ENCODE measurements around the gene REC8. TPM values are rescaled to one million over a fixed set of nuclear protein-coding genes. Genes with fewer than 3 reads are reported as not detected.

The REC8 gene
- total and polyA plus RNA-seq, 2 of the 13 experiments (the other 11 are each of a cell fraction or from before 2014, with no cell fraction given): 3.4 to 14.7 TPM

DNA sequence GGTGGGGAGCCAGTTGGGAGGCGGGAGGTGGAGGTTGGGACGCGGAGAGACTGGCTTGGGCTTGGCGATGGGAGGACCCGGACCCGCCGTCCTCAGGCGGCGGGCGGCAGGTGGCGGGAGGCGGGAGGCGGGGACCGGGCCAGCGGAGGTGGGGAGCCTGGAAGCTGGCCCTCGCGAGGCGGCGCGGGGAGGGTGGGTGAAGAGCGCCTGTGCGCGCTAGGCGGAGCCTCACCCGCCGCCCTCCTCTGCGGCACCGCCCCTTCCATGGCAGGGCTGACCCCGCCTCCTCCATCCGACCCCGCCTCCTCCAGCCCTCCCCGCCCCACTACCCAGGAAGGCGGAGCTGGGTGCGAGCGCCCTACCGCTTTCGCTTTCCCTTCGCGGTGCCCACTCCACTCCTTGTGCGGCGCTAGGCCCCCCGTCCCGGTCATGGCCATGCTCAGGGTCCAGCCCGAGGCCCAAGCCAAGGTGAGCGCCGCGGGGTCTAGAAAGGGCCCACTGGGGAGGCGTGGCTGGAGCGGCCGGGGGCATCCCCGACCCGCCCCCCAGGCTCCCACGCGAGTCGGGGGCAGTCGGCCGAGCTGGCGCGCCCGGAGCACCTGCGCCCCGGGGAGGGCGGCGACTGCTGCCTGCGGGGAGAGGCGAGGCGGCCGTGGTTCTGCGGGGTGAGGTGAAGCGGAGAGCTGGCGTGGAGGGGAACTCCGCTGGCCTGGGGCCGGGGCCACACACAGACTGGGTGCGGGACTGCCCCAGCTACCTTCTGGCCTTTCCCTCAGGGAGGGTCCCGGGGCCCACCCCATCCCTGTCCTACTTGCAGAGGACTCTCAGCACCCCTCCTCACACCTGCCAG is 35.8 kb upstream of the REC8 start, which contains the start of gene PSME1 (continued):
- TF ChIP-seq, protein P1, sequence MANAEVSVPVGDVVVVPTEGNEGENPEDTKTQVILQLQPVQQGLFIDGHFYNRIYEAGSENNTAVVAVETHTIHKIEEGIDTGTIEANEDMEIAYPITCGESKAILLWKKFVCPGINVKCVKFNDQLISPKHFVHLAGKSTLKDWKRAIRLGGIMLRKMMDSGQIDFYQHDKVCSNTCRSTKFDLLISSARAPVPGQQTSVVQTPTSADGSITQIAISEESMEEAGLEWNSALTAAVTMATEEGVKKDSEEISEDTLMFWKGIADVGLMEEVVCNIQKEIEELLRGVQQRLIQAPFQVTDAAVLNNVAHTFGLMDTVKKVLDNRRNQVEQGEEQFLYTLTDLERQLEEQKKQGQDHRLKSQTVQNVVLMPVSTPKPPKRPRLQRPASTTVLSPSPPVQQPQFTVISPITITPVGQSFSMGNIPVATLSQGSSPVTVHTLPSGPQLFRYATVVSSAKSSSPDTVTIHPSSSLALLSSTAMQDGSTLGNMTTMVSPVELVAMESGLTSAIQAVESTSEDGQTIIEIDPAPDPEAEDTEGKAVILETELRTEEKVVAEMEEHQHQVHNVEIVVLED (CRISPR knock-in tag; IDR thresholded peaks at IDR 0.05; ENCODE audit: borderline replicate concordance): no peak; the same call in 1 of the 2 replicates
- TF ChIP-seq, protein P2, sequence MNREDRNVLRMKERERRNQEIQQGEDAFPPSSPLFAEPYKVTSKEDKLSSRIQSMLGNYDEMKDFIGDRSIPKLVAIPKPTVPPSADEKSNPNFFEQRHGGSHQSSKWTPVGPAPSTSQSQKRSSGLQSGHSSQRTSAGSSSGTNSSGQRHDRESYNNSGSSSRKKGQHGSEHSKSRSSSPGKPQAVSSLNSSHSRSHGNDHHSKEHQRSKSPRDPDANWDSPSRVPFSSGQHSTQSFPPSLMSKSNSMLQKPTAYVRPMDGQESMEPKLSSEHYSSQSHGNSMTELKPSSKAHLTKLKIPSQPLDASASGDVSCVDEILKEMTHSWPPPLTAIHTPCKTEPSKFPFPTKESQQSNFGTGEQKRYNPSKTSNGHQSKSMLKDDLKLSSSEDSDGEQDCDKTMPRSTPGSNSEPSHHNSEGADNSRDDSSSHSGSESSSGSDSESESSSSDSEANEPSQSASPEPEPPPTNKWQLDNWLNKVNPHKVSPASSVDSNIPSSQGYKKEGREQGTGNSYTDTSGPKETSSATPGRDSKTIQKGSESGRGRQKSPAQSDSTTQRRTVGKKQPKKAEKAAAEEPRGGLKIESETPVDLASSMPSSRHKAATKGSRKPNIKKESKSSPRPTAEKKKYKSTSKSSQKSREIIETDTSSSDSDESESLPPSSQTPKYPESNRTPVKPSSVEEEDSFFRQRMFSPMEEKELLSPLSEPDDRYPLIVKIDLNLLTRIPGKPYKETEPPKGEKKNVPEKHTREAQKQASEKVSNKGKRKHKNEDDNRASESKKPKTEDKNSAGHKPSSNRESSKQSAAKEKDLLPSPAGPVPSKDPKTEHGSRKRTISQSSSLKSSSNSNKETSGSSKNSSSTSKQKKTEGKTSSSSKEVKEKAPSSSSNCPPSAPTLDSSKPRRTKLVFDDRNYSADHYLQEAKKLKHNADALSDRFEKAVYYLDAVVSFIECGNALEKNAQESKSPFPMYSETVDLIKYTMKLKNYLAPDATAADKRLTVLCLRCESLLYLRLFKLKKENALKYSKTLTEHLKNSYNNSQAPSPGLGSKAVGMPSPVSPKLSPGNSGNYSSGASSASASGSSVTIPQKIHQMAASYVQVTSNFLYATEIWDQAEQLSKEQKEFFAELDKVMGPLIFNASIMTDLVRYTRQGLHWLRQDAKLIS (CRISPR knock-in tag; IDR thresholded peaks at IDR 0.05): no peak; the same call in 1 of the 2 replicates
- TF ChIP-seq ZKSCAN5 (CRISPR knock-in tag; IDR thresholded peaks at IDR 0.05) (peak; percentile 28; the same call in 1 of the 2 replicates), HES4 (CRISPR knock-in tag; IDR thresholded peaks at IDR 0.05; ENCODE audit: borderline replicate concordance) (no peak), CEBPG (CRISPR knock-in tag; IDR thresholded peaks at IDR 0.05) (peak; percentile 16; the same call in 1 of the 2 replicates), ZNF782 (CRISPR knock-in tag; IDR thresholded peaks at IDR 0.05; ENCODE audit: borderline replicate concordance) (peak; percentile 23; the same call in 1 of the 2 replicates), MAF1 (CRISPR knock-in tag; IDR thresholded peaks at IDR 0.05; ENCODE audit: borderline replicate concordance) (peak; percentile 89), MTF1 (CRISPR knock-in tag; IDR thresholded peaks at IDR 0.05) (no peak), ZNF572 (CRISPR knock-in tag; IDR thresholded peaks at IDR 0.05) (no peak), PHF20 (CRISPR knock-in tag; IDR thresholded peaks at IDR 0.05) (no peak), ZNF891 (CRISPR knock-in tag; IDR thresholded peaks at IDR 0.05) (no peak), PRPF4 (IDR thresholded peaks at IDR 0.05; ENCODE audit: low read depth, low read length, poor library complexity, severe bottlenecking) (no peak), THAP11 (CRISPR knock-in tag; IDR thresholded peaks at IDR 0.05) (peak; percentile 86)
- TF ChIP-seq, protein P3, sequence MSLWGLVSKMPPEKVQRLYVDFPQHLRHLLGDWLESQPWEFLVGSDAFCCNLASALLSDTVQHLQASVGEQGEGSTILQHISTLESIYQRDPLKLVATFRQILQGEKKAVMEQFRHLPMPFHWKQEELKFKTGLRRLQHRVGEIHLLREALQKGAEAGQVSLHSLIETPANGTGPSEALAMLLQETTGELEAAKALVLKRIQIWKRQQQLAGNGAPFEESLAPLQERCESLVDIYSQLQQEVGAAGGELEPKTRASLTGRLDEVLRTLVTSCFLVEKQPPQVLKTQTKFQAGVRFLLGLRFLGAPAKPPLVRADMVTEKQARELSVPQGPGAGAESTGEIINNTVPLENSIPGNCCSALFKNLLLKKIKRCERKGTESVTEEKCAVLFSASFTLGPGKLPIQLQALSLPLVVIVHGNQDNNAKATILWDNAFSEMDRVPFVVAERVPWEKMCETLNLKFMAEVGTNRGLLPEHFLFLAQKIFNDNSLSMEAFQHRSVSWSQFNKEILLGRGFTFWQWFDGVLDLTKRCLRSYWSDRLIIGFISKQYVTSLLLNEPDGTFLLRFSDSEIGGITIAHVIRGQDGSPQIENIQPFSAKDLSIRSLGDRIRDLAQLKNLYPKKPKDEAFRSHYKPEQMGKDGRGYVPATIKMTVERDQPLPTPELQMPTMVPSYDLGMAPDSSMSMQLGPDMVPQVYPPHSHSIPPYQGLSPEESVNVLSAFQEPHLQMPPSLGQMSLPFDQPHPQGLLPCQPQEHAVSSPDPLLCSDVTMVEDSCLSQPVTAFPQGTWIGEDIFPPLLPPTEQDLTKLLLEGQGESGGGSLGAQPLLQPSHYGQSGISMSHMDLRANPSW (CRISPR knock-in tag; IDR thresholded peaks at IDR 0.05; ENCODE audit: borderline replicate concordance): no peak
- TF ChIP-seq, protein P4, sequence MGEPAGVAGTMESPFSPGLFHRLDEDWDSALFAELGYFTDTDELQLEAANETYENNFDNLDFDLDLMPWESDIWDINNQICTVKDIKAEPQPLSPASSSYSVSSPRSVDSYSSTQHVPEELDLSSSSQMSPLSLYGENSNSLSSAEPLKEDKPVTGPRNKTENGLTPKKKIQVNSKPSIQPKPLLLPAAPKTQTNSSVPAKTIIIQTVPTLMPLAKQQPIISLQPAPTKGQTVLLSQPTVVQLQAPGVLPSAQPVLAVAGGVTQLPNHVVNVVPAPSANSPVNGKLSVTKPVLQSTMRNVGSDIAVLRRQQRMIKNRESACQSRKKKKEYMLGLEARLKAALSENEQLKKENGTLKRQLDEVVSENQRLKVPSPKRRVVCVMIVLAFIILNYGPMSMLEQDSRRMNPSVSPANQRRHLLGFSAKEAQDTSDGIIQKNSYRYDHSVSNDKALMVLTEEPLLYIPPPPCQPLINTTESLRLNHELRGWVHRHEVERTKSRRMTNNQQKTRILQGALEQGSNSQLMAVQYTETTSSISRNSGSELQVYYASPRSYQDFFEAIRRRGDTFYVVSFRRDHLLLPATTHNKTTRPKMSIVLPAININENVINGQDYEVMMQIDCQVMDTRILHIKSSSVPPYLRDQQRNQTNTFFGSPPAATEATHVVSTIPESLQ (CRISPR knock-in tag; conservative IDR thresholded peaks at IDR 0.05): no peak; the same call in 1 of the 2 replicates
- TF ChIP-seq, protein P5, sequence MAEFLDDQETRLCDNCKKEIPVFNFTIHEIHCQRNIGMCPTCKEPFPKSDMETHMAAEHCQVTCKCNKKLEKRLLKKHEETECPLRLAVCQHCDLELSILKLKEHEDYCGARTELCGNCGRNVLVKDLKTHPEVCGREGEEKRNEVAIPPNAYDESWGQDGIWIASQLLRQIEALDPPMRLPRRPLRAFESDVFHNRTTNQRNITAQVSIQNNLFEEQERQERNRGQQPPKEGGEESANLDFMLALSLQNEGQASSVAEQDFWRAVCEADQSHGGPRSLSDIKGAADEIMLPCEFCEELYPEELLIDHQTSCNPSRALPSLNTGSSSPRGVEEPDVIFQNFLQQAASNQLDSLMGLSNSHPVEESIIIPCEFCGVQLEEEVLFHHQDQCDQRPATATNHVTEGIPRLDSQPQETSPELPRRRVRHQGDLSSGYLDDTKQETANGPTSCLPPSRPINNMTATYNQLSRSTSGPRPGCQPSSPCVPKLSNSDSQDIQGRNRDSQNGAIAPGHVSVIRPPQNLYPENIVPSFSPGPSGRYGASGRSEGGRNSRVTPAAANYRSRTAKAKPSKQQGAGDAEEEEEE (CRISPR knock-in tag; IDR thresholded peaks at IDR 0.05; ENCODE audit: borderline replicate concordance): no peak; the same call in 1 of the 2 replicates

Data from HepG2 (cell line).